HG02610 (cell line): ENCODE data around the gene CPD.
A peak's percentile ranks its signal among the peaks of the same experiment; 100 is the strongest.
"Not testable (repeated sequence)": the region's sequence is repeated elsewhere in the genome, so short reads cannot be mapped to it uniquely, and the experiment has no call there.

Experiments
- ATAC-seq: cut with Tn5 transposase; IDR thresholded peaks from one replicate; pipeline ENCODE4 v1.9.1; 2021; ENCODE audit warnings: mild to moderate bottlenecking, moderate library complexity; ENCODE audit not compliant: unreplicated experiment

Gene CPD

DNA sequence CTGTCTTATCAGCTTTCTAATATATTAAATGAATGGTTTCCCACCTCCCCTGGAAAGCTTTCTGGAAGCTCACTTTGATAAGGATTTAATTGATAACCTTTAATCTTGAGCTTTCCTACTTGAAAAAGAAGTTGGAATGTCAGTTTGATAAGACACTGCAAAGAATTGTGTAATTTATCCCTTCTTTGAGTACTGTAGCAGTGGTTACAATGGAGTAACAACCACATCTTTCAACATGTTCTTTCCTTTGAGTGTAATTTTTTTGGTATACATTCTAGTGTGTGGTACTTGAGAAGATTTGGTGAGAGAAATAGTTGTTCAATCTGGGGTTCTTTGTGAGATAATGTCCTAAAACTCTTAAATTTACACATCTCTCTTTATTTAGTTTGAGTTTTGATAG lies 43.4 kb downstream of the CPD start:
- ATAC-seq: no peak

DNA sequence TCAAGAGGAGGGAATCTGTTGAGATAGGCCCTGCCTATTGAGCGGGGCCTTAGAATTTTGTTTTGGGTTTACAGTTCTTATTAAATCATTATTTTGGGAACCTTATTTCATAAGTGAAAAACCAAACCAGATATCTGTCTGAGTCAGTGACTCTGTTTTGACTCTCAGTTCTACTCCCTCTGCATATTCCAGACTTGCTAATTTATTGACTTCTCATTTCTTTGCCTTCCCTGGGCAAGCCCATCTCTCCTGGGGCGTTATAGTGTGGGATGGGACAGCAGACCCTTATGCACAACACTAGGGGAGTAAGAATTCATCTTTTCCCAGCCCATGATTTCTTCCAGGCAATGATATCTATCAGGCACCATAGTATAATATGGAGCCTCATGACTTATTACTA lies 45.7 kb downstream of the CPD start:
- ATAC-seq: no peak

GRCh38 chr17:30426292-30426691 lies 47.6 kb downstream of the CPD start:
- no peak for ATAC-seq

- no peak for ATAC-seq
Observed at GRCh38 chr17:30427611-30428010, 48.9 kb downstream of the CPD start.

DNA sequence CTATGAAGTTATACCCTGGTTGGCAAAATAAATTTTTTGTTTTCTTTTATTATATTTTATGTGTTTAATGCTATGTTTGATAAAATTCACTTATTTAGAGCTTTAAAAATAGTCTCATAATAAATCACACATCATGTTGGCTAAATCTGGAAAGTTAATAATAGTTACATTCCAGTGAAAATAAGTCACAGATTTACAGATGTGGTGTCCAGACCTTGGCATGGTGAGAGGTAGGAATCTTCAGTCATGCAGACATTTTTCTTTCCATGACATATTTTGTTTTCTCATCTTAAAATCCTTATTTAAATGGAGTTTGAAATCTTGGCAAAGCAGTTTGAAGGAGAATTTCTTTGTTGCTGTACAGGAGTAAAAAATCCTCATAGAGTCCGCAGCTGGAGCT lies 50.4 kb downstream of the CPD start:
- ATAC-seq: no peak

DNA sequence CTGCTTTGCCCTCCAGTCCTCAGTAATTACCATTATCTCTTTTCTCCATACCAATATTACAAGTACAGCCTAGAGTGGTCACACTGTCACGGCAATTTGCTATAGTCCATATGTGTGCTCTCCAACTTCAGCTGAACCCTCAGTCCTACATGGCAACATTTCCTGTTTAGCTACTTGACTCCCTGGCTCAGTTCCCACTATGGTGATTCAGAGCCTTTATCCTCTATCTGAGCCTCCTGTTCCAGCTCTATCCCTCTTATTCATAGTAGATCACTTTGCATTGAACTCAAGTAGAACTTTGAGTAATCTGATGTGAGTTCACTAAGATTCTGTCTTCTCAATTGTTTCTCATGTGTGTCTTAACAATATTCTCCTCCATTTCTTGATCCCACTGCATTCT lies 54.8 kb downstream of the CPD start:
- ATAC-seq: no peak

DNA sequence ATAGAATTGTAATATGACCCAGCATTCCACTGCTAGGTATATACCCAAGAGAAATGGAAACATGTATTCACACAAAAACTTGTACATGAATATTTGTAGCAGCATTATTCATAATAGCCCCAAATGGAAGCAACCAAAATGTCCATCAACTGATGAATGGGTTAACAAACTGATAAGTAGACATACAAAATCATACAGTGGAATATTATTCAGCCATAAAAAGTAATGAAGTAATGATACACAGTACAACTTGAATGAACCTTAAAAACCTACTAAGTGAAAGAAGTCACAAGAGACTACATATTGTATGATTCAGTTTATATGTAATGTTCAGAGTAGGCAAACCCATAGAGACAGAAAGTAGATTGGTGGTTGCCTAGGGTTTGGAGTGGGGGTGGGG lies 58.0 kb downstream of the CPD start:
- ATAC-seq: no peak

- no peak for ATAC-seq
Observed at GRCh38 chr17:30443721-30444120, 65.0 kb downstream of the CPD start.

DNA sequence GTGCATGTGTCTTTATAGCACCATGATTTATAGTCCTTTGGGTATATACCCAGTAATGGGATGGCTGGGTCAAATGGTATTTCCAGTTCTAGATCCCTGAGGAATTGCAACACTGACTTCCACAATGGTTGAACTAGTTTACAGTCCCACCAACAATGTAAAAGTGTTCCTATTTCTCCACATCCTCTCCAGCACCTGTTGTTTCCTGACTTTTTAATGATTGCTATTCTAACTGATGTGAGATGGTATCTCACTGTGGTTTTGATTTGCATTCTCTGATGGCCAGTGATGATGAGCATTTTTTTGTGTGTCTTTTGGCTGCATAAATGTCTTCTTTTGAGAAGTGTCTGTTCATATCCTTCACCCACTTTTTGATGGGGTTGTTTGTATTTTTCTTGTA lies 67.9 kb downstream of the CPD start:
- not testable (repeated sequence) for ATAC-seq

DNA sequence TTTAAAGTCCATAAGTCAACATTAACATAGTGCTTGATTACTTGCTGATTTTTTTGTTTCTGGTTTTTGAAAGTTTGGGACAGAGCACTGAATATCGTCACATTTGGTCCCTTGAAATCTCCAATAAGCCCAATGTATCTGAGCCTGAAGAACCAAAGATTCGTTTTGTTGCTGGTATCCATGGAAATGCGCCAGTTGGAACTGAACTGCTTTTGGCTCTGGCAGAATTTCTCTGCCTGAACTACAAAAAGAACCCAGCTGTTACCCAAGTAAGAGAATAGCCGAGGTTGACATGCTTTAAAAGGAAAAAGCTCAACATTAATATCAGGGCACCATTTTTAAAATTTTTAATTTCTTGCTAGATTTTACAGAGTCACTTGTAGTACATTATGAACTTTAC lies 70.8 kb downstream of the CPD start:
- no peak for ATAC-seq

DNA sequence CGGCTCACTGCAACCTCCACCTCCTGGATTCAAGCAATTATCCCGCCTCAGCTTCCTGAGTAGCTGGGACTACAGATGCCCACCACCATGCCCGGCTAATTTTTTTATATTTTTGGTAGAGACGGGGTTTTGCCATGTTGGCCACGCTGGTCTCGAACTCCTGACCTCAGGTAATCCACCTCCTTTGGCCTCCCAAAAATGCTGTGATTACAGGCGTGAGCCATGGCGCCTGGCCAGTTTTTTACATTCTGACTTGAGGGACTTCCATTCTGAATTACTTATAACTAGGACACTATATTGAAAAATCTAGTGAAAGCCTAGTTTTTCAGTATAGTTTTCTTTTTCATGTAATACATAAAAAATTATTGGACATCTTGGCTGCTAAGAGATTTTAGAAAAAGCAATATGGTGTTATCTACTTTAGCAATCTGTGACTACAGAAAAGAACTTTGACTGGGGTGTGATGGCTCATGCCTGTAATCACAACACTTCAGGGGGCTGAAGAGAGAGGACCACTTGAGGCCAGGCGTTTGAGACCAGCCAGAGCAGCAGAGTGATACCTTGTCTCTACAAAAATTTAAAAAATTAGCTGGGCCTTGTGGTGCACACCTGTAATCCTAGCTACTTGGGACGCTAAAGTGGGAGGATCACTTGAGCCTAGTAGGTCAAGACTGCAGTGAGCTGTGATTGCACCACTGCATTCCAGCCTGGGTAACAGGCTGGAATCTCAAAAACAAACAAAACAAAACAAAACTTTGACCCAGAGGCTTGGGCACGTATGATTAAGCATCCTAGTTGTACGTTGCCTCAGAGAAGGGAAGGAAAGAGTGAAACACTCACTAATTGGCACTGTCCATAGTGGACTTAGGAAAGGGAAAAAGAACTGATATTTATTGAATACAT lies 71.6 kb downstream of the CPD start:
- no peak for ATAC-seq

DNA sequence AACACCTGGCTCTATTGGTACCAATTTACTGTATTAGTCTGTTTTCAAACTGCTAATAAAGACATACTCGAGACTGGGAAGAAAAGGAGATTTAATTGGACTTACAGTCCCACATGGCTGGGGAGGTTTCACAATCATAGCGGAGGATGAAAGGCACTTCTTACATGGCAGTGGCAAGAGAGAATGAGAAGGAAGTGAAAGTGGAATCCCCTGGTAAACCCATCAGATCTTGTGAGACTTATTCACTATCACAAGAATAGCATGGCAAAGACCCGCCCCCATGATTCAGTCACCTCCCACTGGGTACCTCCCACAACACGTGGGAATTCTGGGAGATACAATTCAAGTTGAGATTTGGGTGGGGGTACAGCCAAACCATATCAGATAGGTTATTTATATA lies 75.9 kb downstream of the CPD start:
- ATAC-seq: no peak

DNA sequence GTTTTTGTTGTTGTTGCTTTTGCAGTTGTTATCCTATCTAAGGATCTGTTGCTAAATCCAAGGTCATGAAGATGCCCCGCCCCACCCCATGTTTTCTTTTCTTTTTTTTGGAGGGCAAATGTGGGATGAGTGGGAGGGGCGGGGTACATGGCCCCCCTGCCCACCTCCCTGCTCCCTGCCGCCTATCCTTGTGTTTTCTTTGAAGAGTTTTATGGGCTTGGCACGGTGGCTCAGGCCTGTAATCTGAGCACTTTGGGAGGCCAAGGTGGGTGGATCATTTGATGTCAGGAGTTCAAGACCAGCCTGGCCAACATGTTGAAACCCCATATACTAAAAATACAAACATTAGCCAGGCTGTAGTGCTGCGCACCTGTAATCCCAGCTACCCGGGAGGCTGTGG lies 79.6 kb downstream of the CPD start:
- ATAC-seq: no peak

- not testable (repeated sequence) for ATAC-seq
Observed at GRCh38 chr17:30458797-30459413, 80.2 kb downstream of the CPD start.

DNA sequence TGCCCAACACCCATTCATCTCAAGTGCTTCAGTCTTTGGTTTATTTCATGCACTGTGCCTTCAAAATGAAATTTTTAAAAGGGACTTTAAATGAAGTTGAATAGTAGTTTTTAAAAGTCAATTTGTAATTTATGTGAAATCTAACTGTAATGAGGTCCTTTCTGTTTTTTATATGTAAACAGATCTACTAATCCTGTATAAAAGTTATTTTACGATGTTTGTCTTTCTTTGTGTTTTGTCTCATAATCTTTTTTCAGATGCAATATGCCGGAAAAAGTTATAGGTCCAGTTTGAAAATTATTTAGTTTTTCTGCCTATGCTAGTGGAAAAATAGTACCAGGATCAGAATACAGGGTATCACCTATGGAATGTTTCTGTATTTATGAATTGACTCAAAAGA lies 89.7 kb downstream of the CPD start:
- ATAC-seq: no peak

GRCh38 chr17:30472238-30472890 lies 93.6 kb downstream of the CPD start:
- no peak for ATAC-seq

DNA sequence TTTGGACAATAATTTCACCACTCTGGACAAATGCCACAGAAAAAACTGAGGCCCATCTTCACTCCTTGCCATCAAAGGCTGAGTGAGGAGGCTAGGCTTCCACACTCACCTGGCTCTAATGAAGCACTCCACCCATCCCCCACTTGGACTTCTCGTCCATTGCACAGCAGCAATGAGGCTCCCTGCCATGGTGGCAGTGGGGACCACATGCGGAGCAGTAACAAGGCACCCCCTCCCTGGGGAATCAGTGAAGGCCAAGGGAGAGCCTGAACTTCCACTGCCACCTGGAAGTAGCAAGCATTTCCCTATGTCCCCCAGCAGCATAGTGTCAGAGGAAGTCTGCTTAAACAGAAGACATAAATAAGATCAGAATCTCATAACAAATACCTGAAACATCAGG lies 96.5 kb downstream of the CPD start:
- no peak for ATAC-seq

DNA sequence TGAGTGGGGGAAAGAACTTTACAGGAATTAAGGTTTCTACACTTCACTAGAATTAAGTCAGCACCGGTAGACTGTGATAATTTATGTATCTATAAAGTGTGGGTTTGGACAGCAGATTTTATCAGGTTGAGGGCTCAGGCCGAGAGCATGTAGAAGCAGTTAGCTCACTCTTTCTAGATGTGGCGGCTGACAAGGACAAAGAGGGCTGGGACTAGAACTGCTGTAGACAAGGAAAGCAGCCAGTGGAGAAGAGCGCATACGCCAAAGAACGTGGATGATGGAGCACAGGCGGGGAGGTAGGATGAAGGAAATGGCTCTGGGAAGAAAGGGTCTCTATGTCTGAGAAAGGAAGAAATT lies 98.0 kb downstream of the CPD start:
- ATAC-seq: peak; percentile 17

- ATAC-seq: peak; percentile 94
Observed at GRCh38 chr17:30477083-30477773, 98.5 kb downstream of the CPD start, which contains the start of gene GOSR1. Gene GOSR1, plus strand, starts transcription at chr17:30477408. Its CDS starts 26 bp downstream, at chr17:30477434.

DNA sequence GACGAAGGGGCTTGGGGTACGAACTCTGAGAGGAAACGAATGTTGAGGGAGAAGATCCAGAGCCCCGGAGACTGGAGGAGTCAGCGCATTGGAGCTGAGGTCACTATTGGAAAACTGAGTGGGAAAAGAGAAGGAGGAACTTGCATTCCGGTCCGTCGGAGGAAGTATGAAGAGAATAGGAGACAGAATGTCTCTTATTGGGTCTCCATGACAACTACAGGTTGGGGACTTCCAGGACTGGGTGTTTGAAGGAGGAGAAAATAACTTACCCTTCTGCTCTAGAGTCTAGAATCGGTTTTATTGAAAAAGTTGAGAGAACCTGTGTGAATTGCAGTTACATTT lies 99.0 kb downstream of the CPD start:
- ATAC-seq: no peak

DNA sequence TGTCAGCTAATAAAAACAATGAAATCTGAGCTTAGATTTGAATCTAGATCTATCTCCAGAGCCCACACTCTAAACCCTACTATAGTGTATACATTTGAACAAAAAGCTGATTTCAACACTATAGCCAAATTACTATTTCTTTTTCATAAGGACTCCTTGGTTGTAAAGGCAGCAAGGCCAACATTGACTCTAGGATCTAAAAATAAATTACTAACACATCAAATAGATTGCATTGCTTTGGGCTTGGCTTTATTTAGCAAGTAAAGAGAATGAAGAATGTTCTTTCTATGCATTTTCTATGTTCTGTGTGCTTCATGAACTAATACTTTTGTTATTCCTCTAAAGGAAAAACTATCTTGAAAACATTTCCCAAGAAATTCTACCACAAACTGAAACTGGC lies 103.8 kb downstream of the CPD start:
- no peak for ATAC-seq

- no peak for ATAC-seq
Observed at GRCh38 chr17:30483159-30483558, 104.4 kb downstream of the CPD start.
